Mesendoderm (in vitro differentiated cells): Measurements from ENCODE around the gene FBXO24.
A peak's percentile ranks its signal among the peaks of the same experiment; 100 is the strongest.

Experiments
- DNase-seq: peaks from one replicate; pipeline ENCODE4 v3.0.0; 2013
- H2AK5ac ChIP-seq: 2 replicates; pipeline ENCODE4 v1.6.1; 2013; ENCODE audit warnings: low read length, inconsistent platforms
- H2BK120ac ChIP-seq: 2 replicates; pipeline ENCODE4 v1.6.1; 2013; ENCODE audit warnings: low read depth, mild to moderate bottlenecking, low read length, moderate library complexity, mixed read lengths
- H2BK15ac ChIP-seq: replicated peaks from 2 replicates; pipeline ENCODE4 v1.6.1; 2013; ENCODE audit warnings: low read depth, mild to moderate bottlenecking, moderate library complexity
- H2BK5ac ChIP-seq: 2 replicates; pipeline ENCODE4 v1.6.1; 2013; ENCODE audit warnings: low read length, inconsistent platforms
- H3K18ac ChIP-seq: 2 replicates; pipeline ENCODE4 v1.6.1; 2013; ENCODE audit warnings: mild to moderate bottlenecking, low read length, mixed read lengths
- H3K23ac ChIP-seq: one replicate; pipeline ENCODE4 v1.6.1; 2013; ENCODE audit warnings: low read length
- H3K27ac ChIP-seq: 2 replicates; pipeline ENCODE4 v1.5.1; 2013; ENCODE audit warnings: low read depth, mild to moderate bottlenecking, inconsistent platforms, low read length, moderate library complexity
- H3K27me3 ChIP-seq: 2 replicates; pipeline ENCODE4 v1.6.1; 2013; ENCODE audit warnings: low read length, control low read depth, mild to moderate bottlenecking, inconsistent platforms; ENCODE audit not compliant: insufficient read depth, poor library complexity
- H3K36me3 ChIP-seq: 2 replicates; pipeline ENCODE4 v1.6.1; 2013; ENCODE audit warnings: low read length, inconsistent platforms; ENCODE audit not compliant: control insufficient read depth, insufficient read depth
- H3K4ac ChIP-seq: one replicate; pipeline ENCODE4 v1.6.1; 2013; ENCODE audit warnings: low read depth, mild to moderate bottlenecking, low read length, moderate library complexity
- H3K4me1 ChIP-seq: 2 replicates; pipeline ENCODE4 v1.6.1; 2013; ENCODE audit warnings: low read depth, low read length, inconsistent platforms; ENCODE audit not compliant: control insufficient read depth
- H3K4me2 ChIP-seq: 2 replicates; pipeline ENCODE4 v1.6.1; 2013; ENCODE audit warnings: low read length
- H3K4me3 ChIP-seq: 2 replicates; pipeline ENCODE4 v1.5.1; 2013; ENCODE audit warnings: mild to moderate bottlenecking, low read length
- H3K56ac ChIP-seq: one replicate; pipeline ENCODE4 v1.6.1; 2013; ENCODE audit warnings: low read length
- H3K79me1 ChIP-seq: 2 replicates; pipeline ENCODE4 v1.6.1; 2013; ENCODE audit warnings: low read length, inconsistent platforms
- H3K79me2 ChIP-seq: 2 replicates; pipeline ENCODE4 v1.6.1; 2013; ENCODE audit warnings: mild to moderate bottlenecking, low read length; ENCODE audit not compliant: control insufficient read depth, insufficient read depth
- H3K9ac ChIP-seq: 2 replicates; pipeline ENCODE4 v1.6.1; 2013; ENCODE audit warnings: low read length, inconsistent platforms
- H4K5ac ChIP-seq: one replicate; pipeline ENCODE4 v1.6.1; 2013; ENCODE audit warnings: low read length
- H4K8ac ChIP-seq: one replicate; pipeline ENCODE4 v1.6.1; 2013; ENCODE audit warnings: low read depth, mild to moderate bottlenecking, control low read depth, low read length, moderate library complexity
- WGBS: extraction: QIAGEN DNeasy Blood & Tissue Kit; methylation state at CpG from one replicate; pipeline ENCODE4 v1.1.7; 2013; ENCODE audit warnings: low lambda C conversion rate, missing lambda C conversion rate; ENCODE audit not compliant: insufficient coverage; ENCODE audit errors: extremely low coverage; 5-methylcytosine and 5-hydroxymethylcytosine counted together

Gene FBXO24

DNA sequence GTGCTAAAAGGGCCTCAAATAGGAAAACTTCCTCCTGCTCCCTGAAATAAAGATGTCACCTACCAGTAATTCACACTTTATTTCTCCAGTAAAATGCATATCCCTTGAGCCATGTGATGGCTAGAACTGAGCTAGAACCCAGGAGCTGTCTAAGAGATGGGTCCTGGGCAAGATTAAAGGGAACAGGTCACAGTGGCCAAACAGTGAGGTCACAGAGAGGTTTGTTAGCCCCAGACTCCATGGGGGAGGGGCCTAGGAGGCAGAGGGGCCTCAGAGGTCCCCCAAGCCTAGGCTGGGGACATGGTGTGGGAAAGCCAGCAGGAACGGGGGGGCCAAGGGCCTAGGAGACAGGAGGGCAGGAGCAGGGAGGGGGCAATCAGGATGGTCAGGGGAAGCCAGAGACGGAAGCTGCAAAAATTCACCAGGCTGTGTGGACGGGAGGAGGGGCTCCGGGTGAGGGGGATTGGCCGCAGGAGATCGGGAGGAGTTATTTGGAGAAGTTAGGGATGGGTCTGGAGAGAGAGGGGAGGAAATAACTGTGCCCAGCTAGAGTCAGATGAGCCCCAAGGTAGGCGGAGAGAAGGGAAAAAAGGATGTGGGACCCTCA is 3.3 kb downstream of the FBXO24 start:
- Histone ChIP-seq H2BK120ac (no peak overlapping the region), H2BK15ac (no peak overlapping the region), H3K4ac (no peak overlapping the region), H3K4me3 (no peak overlapping the region), H3K4me1 (peaks cover 10% of the 10 kb centered on the region), H3K27me3 (no peaks in the 10 kb centered on the region), H3K79me2 (no peaks in the 10 kb centered on the region), H3K36me3 (no peaks in the 10 kb centered on the region), H3K79me1 (peaks cover 5% of the 10 kb centered on the region), H4K5ac (peak overlapping the region; percentile 8), H2AK5ac (no peak overlapping the region), H2BK5ac (peak overlapping the region; percentile 9), H3K9ac (peak overlapping the region; percentile 63), H3K23ac (peak overlapping the region; percentile 56), H3K56ac (peak overlapping the region; percentile 80), H3K27ac (no peak overlapping the region), H3K18ac (no peak overlapping the region), H3K4me2 (peak overlapping the region; percentile 21), H4K8ac (no peak overlapping the region)
- no CpG with 5 or more reads among the region's 7 CpGs for WGBS
- DNase-seq = no peak

DNA sequence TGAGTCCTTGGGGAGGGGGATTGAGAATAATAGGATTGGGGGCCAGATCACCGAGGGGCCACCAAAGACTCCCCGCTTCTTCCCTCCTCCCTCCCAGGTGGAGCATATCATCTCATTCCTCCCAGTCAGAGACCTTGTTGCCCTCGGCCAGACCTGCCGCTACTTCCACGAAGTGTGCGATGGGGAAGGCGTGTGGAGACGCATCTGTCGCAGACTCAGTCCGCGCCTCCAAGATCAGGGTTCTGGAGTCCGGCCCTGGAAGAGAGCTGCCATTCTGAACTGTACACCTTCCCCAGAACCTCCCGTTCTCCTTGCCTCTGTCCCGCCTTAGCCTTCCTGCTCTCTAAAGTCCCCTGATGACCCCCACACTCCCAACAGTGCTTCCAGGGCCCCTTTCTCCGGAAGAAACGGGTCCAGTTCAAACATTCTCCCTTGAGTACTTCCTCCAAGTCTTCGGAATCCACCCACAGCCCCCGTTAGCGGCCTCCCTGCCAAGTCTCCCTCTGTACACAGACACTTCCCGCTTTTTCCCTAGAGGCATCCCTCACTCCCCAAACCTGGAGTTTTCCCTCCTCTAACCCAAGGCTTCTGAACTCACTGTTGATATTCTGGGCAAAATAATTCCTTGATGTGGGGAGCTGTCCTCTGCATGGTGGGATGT is 4.1 kb downstream of the FBXO24 start:
- no peak overlapping the region for H2AK5ac ChIP-seq
- no peak overlapping the region for H3K4me3 ChIP-seq
- peak overlapping the region; percentile 21 for H3K4me2 ChIP-seq
- no peaks in the 10 kb centered on the region for H3K36me3 ChIP-seq
- H3K27ac ChIP-seq = no peak overlapping the region
- no peaks in the 10 kb centered on the region for H3K79me1 ChIP-seq
- H2BK120ac ChIP-seq = no peak overlapping the region
- no peak overlapping the region for H3K23ac ChIP-seq
- H3K56ac ChIP-seq = peak overlapping the region; percentile 28
- H2BK5ac ChIP-seq = no peak overlapping the region
- H4K8ac ChIP-seq = no peak overlapping the region
- no peak overlapping the region for H3K4ac ChIP-seq
- no peak for DNase-seq
- H3K27me3 ChIP-seq = no peaks in the 10 kb centered on the region
- H3K79me2 ChIP-seq = no peaks in the 10 kb centered on the region
- H3K4me1 ChIP-seq = peaks cover 5% of the 10 kb centered on the region
- peak overlapping the region; percentile 9 for H3K9ac ChIP-seq
- H4K5ac ChIP-seq = no peak overlapping the region
- H3K18ac ChIP-seq = no peak overlapping the region
- WGBS = no CpG with 5 or more reads among the region's 20 CpGs
- H2BK15ac ChIP-seq = no peak overlapping the region

GRCh38 chr7:100591596-100591995 is 5.5 kb downstream of the FBXO24 start:
- Histone ChIP-seq H3K9ac (no peak overlapping the region), H2BK15ac (no peak overlapping the region), H3K27me3 (no peaks in the 10 kb centered on the region), H3K27ac (no peak overlapping the region), H2AK5ac (no peak overlapping the region), H4K8ac (no peak overlapping the region), H3K4me1 (peaks cover 5% of the 10 kb centered on the region), H3K4me3 (no peak overlapping the region), H3K4me2 (no peak overlapping the region), H3K36me3 (no peaks in the 10 kb centered on the region), H2BK5ac (no peak overlapping the region), H3K56ac (no peak overlapping the region), H2BK120ac (no peak overlapping the region), H3K4ac (no peak overlapping the region), H4K5ac (no peak overlapping the region), H3K18ac (no peak overlapping the region), H3K79me2 (no peaks in the 10 kb centered on the region), H3K79me1 (no peaks in the 10 kb centered on the region), H3K23ac (no peak overlapping the region)
- no CpG with 5 or more reads among the region's 17 CpGs for WGBS
- no peak for DNase-seq

DNA sequence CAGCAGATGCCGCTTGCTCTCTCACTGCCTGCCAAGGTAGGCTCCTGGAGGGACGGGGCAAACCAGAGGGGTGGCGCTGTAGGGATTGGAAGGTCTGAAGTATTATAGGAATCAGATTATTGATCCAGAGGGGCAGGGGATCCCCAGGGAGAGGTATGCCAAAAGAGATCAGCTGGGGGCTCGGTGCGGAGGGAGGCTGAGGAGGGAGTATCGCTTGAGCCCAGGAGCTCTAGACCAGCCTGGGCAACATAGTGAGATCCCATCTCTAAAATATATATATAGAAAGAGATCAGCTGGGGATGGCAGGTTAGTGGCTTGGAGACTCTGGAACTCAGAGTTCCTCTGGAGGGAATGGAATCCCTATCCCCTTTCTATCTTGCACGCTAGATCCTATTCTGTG is 9.1 kb downstream of the FBXO24 start:
- Histone ChIP-seq H2BK15ac (no peak overlapping the region), H3K4me3 (no peak overlapping the region), H3K27me3 (no peaks in the 10 kb centered on the region), H3K79me1 (no peaks in the 10 kb centered on the region), H3K27ac (no peak overlapping the region), H3K23ac (no peak overlapping the region), H3K4ac (no peak overlapping the region), H2BK5ac (no peak overlapping the region), H3K56ac (no peak overlapping the region), H3K79me2 (no peaks in the 10 kb centered on the region), H2AK5ac (no peak overlapping the region), H3K4me2 (no peak overlapping the region), H3K36me3 (no peaks in the 10 kb centered on the region), H4K5ac (no peak overlapping the region), H3K4me1 (no peaks in the 10 kb centered on the region), H3K9ac (no peak overlapping the region), H3K18ac (no peak overlapping the region), H2BK120ac (no peak overlapping the region), H4K8ac (no peak overlapping the region)
- no peak for DNase-seq
- WGBS = no CpG with 5 or more reads among the region's 7 CpGs

GRCh38 chr7:100598425-100598824 is 12.3 kb downstream of the FBXO24 start:
- Histone ChIP-seq H2BK15ac (no peak overlapping the region), H3K4me3 (no peak overlapping the region), H3K23ac (no peak overlapping the region), H2BK120ac (no peak overlapping the region), H3K79me1 (no peaks in the 10 kb centered on the region), H4K5ac (no peak overlapping the region), H3K4ac (no peak overlapping the region), H3K27ac (no peak overlapping the region), H3K18ac (no peak overlapping the region), H3K9ac (no peak overlapping the region), H3K36me3 (no peaks in the 10 kb centered on the region), H3K79me2 (no peaks in the 10 kb centered on the region), H2BK5ac (no peak overlapping the region), H4K8ac (no peak overlapping the region), H3K4me1 (peaks cover 8% of the 10 kb centered on the region), H2AK5ac (no peak overlapping the region), H3K27me3 (no peaks in the 10 kb centered on the region), H3K56ac (no peak overlapping the region), H3K4me2 (no peak overlapping the region)
- WGBS = no CpG with 5 or more reads among the region's 4 CpGs
- DNase-seq = no peak
